A549 (cell line): ENCODE data around the gene TAS2R60. TPM values are rescaled to one million over a fixed set of nuclear protein-coding genes. Genes with fewer than 3 reads are reported as not detected.

Source experiments
- ATAC-seq, 2 experiments: fragments of 200-7000 bp in 1 of 2; fragments of >200 bp in 1 of 2; cut with Nextera tagmentation in 1 of 2; cut with Tn5 transposase in 1 of 2; 3 replicates each; pipeline versions ENCODE4 v1.8.0 to v1.9.1; 2018 to 2020; ENCODE audit warnings: mild to moderate bottlenecking in 1 of 2, moderate library complexity in 1 of 2
- CTCF ChIA-PET: fragments of 300-600 bp; sonication (Branson Sonifier 250); formaldehyde crosslinking; extraction: SDS; loops from one replicate; lab custom pipeline; 2021; ENCODE audit warnings: antibody characterized with exemption, inconsistent platforms; lab: Yijun Ruan, JAX
- POLR2A ChIA-PET: fragments of 350-600 bp; formaldehyde crosslinking; extraction: SDS; loops from one replicate; lab custom pipeline; 2021; ENCODE audit warnings: antibody characterized with exemption, inconsistent platforms; lab: Yijun Ruan, JAX
- DNase-seq, 2 experiments: peaks; one replicate each; pipeline versions ENCODE4 v3.0.0 to v3.0.0-alpha.2; 2011 to 2016; ENCODE audit warnings: low read depth in 1 of 2, low spot score in 1 of 2
- FAIRE-seq: peaks from 2 replicates; lab custom pipeline; 2011; peaks lifted over from hg19 to GRCh38; lab: Jason Lieb, UNC
- H3K27ac ChIP-seq, 2 experiments: fragments of >200 bp; sonication (Bioruptor Twin); formaldehyde crosslinking; 3 replicates each; pipeline ENCODE4 v1.5.1; 2016 to 2017
- H3K4me1 ChIP-seq: fragments of >200 bp; sonication (Bioruptor Twin); formaldehyde crosslinking; 3 replicates; pipeline ENCODE4 v1.6.1; 2016
- H3K4me2 ChIP-seq: fragments of >200 bp; sonication (Bioruptor Twin); formaldehyde crosslinking; 3 replicates; pipeline ENCODE4 v1.6.1; 2016
- H3K4me3 ChIP-seq: fragments of >200 bp; sonication (Bioruptor Twin); formaldehyde crosslinking; 3 replicates; pipeline ENCODE4 v1.5.1; 2016
- H3K9me3 ChIP-seq: fragments of >200 bp; sonication (Bioruptor Twin); formaldehyde crosslinking; 3 replicates; pipeline ENCODE4 v1.6.1; 2016
- BHLHE40 ChIP-seq: IDR thresholded peaks from 2 replicates; pipeline ENCODE4 v1.6.1; 2012; ENCODE audit warnings: low read depth, low read length, inconsistent platforms
- CEBPB ChIP-seq, 2 experiments: fragments of >200 bp in 1 of 2; sonication (Bioruptor Twin) in 1 of 2; formaldehyde crosslinking in 1 of 2; IDR thresholded peaks; 2 replicates each; pipeline ENCODE4 v1.6.1; 2012 to 2016
- E2F6 ChIP-seq: IDR thresholded peaks from 2 replicates; pipeline ENCODE4 v1.6.1; 2012; ENCODE audit warnings: low read depth, borderline replicate concordance
- ELK1 ChIP-seq: fragments of 150-350 bp; IDR thresholded peaks from 2 replicates; pipeline ENCODE4 v1.6.1; 2014; ENCODE audit warnings: low read depth, mild to moderate bottlenecking, low read length
- ESRRA ChIP-seq: fragments of 150-350 bp; IDR thresholded peaks from 2 replicates; pipeline ENCODE4 v1.6.1; 2014; ENCODE audit warnings: mild to moderate bottlenecking, low read length, borderline replicate concordance
- HMGXB4 ChIP-seq: fragments of 250-450 bp; sonication (Bioruptor Pico); IDR thresholded peaks from 2 replicates; pipeline ENCODE4 v1.5.0; 2021; ENCODE audit warnings: mild to moderate bottlenecking, moderate library complexity, borderline replicate concordance
- HOXA7 ChIP-seq: fragments of 250-450 bp; sonication (Bioruptor Pico); IDR thresholded peaks from 2 replicates; pipeline ENCODE4 v1.5.0; 2020; ENCODE audit warnings: mild to moderate bottlenecking, moderate library complexity
- KDM1A ChIP-seq: fragments of 200-600 bp; sonication (generic); IDR thresholded peaks from 2 replicates; pipeline ENCODE4 v1.6.1; 2016; ENCODE audit warnings: low read depth, mild to moderate bottlenecking
- KDM5A ChIP-seq: fragments of 200-600 bp; sonication (generic); IDR thresholded peaks from 2 replicates; pipeline ENCODE4 v1.6.1; 2016; ENCODE audit warnings: antibody characterized with exemption, mild to moderate bottlenecking
- MAFK ChIP-seq: fragments of 450-650 bp; IDR thresholded peaks from 2 replicates; pipeline ENCODE4 v1.6.1; 2014; ENCODE audit not compliant: partially characterized antibody
- NFE2L2 ChIP-seq: fragments of 150-350 bp; conservative IDR thresholded peaks from 2 replicates; pipeline ENCODE4 v1.6.1; 2014; ENCODE audit warnings: low read length
- NPAS2 ChIP-seq: fragments of 250-450 bp; sonication (Bioruptor Pico); IDR thresholded peaks from 2 replicates; pipeline ENCODE4 v1.8.0; 2022; ENCODE audit warnings: mild to moderate bottlenecking, moderate library complexity, borderline replicate concordance
- PHF8 ChIP-seq: fragments of 200-600 bp; sonication (generic); IDR thresholded peaks from 2 replicates; pipeline ENCODE4 v1.6.1; 2016; ENCODE audit warnings: low read depth, mild to moderate bottlenecking, antibody characterized with exemption, moderate library complexity, borderline replicate concordance
- POLR2A ChIP-seq: IDR thresholded peaks from 2 replicates; pipeline ENCODE4 v1.6.1; 2012; ENCODE audit warnings: mild to moderate bottlenecking, low read length
- POLR2AphosphoS2 ChIP-seq: conservative IDR thresholded peaks from 2 replicates; pipeline ENCODE4 v1.6.1; 2012; ENCODE audit warnings: low read length, improper control_type of control experiment, inconsistent platforms
- REST ChIP-seq: fragments of 200-600 bp; sonication (generic); IDR thresholded peaks from 2 replicates; pipeline ENCODE4 v1.6.1; 2016; ENCODE audit warnings: antibody characterized with exemption, mild to moderate bottlenecking, moderate library complexity
- RNF2 ChIP-seq: fragments of 200-600 bp; sonication (generic); IDR thresholded peaks from 2 replicates; pipeline ENCODE4 v1.6.1; 2016; ENCODE audit warnings: low read depth, mild to moderate bottlenecking, antibody characterized with exemption, moderate library complexity, borderline replicate concordance
- SMC3 ChIP-seq: fragments of >200 bp; sonication (Bioruptor Twin); formaldehyde crosslinking; IDR thresholded peaks from 3 replicates; pipeline ENCODE4 v1.6.1; 2018; ENCODE audit warnings: inconsistent platforms
- TP53 ChIP-seq: fragments of 250-450 bp; sonication (Bioruptor Pico); IDR thresholded peaks from 2 replicates; pipeline ENCODE4 v1.5.0; 2021; ENCODE audit warnings: mild to moderate bottlenecking, moderate library complexity
- ZC3H11A ChIP-seq: fragments of 450-650 bp; IDR thresholded peaks from 2 replicates; pipeline ENCODE4 v1.6.1; 2014; ENCODE audit warnings: antibody characterized with exemption, mild to moderate bottlenecking
- ZFP36 ChIP-seq: fragments of 450-650 bp; IDR thresholded peaks from 2 replicates; pipeline ENCODE4 v1.6.1; 2014; ENCODE audit warnings: borderline replicate concordance; ENCODE audit not compliant: partially characterized antibody
- WGBS: methylation state at CpG from one replicate; pipeline ENCODE4 v1.1.6; 2017; ENCODE audit errors: missing lambda C conversion rate; 5-methylcytosine and 5-hydroxymethylcytosine counted together
- polyA plus RNA-seq, 4 experiments: library from polyadenylated mRNA; depleted of rRNA in 3 of 4; stranded (reverse); fragments of >200 nt; fragmentation: RNase III in 1 of 4; extraction: RNeasy Plus Mini Kit Qiagen cat#74134 plus additional on column Dnase treatment in 1 of 4; gene quantifications; 2 replicates in 3 of 4; 3 replicates in 1 of 4; pipeline ENCODE4 v1.2.3, GENCODE V29; 2011 to 2017

TAS2R60 gene
- polyA plus RNA-seq, 2 of the 4 experiments (the other 2 are of a cell fraction) = not detected

- TF ChIP-seq ZC3H11A = no peak
- TF ChIP-seq ESRRA = no peak
- TF ChIP-seq ELK1 = no peak
Measured at GRCh38 chr7:143480501-143480900, 37.2 kb downstream of the TAS2R60 start (continued).

- 59% methylated on average over 3 of the region's 3 CpGs for WGBS
- CTCF ChIA-PET = no interaction called here
- DNase-seq = no peak
Measured at GRCh38 chr7:143484119-143484518, 40.9 kb downstream of the TAS2R60 start.

GRCh38 chr7:143485094-143485493, 41.8 kb downstream of the TAS2R60 start:
- Histone ChIP-seq H3K9me3 (no peaks in the 10 kb centered on the region), H3K4me3 (no peak overlapping the region), H3K27ac (no peak overlapping the region), H3K4me1 (no peaks in the 10 kb centered on the region), H3K4me2 (no peak overlapping the region)
- ATAC-seq (no peak), FAIRE-seq (no peak), DNase-seq (no peak)
- ChIA-PET CTCF (interaction anchor here (0.7 to 1.1 kb wide), 2 partner anchors 135 to 244 kb away, joined by 3 read pairs; no protein-coding TSS in a partner anchor), POLR2A (no interaction called here)
- no peak for TF ChIP-seq POLR2A
- TF ChIP-seq NPAS2 (CRISPR knock-in tag) = no peak
- TF ChIP-seq KDM5A = no peak
- TF ChIP-seq HMGXB4 = no peak
- TF ChIP-seq ZFP36 = no peak
- TF ChIP-seq BHLHE40 = no peak
- TF ChIP-seq ESRRA = no peak
- no peak for TF ChIP-seq TP53
- no peak for TF ChIP-seq SMC3
- no peak for TF ChIP-seq REST
- no peak for TF ChIP-seq MAFK
- TF ChIP-seq KDM1A = no peak
- TF ChIP-seq NFE2L2 = no peak
- TF ChIP-seq RNF2 = no peak
- TF ChIP-seq E2F6 = no peak
- no peak for TF ChIP-seq PHF8
- TF ChIP-seq HOXA7 = no peak

More at GRCh38 chr7:143484119-143484518, 40.9 kb downstream of the TAS2R60 start:
- H3K9me3 ChIP-seq = no peaks in the 10 kb centered on the region
- H3K27ac ChIP-seq = no peak overlapping the region
- H3K4me2 ChIP-seq = no peak overlapping the region
- POLR2A ChIA-PET = no interaction called here
- TF ChIP-seq CEBPB (IDR thresholded peaks at IDR 0.05) (no peak), POLR2AphosphoS2 (no peak), BHLHE40 (no peak), NPAS2 (CRISPR knock-in tag) (no peak), RNF2 (no peak)
- TF ChIP-seq, all 56 proteins: peak for 0
- H3K4me3 ChIP-seq = no peak overlapping the region
- FAIRE-seq (no peak), ATAC-seq (no peak)
- H3K4me1 ChIP-seq = no peaks in the 10 kb centered on the region
